ENCODE data around the gene KRTAP10-7. TPM values are rescaled to one million over a fixed set of nuclear protein-coding genes. Genes with fewer than 3 reads are reported as not detected.

KRTAP10-7 gene
- total and polyA plus RNA-seq, 9 of the 15 experiments (the other 6 are each of a cell fraction or from before 2014, with no cell fraction given) = not detected

DNA sequence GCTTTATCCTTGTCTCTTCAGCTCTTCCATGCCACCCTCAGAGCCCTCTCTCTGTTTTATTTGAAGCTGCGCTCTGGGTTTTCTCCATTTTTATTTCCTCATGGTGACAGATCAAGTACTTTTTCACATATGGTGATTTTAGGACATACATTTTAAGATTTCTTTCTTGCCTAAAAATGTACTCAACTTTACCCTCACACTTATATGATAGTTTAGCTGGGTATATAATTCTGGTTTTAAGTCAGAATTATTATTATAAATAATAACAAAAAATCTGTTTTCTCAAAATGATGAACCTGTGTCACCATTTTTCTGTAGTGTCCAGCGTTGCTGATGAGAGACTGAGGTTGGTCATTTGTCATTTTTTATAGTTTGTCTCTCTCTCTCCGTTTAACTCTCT is 19.2 kb upstream of the KRTAP10-7 start:
- POLR2A ChIA-PET = interaction anchor here (1.4 kb wide), 1 partner anchor 20 kb away, joined by 3 read pairs; no protein-coding TSS in a partner anchor
- ATAC-seq = no peak
- no peak for DNase-seq (ENCODE audit: extremely low read depth in 1 of 4, low spot score in 3 of 4)
- no peak overlapping the region for H3K9ac ChIP-seq (ENCODE audit: insufficient read depth in 1 of 2, low read depth in 2 of 2, low read length in 2 of 2)
- H3K27me3 ChIP-seq (ENCODE audit: control insufficient read depth in 2 of 2, insufficient read depth in 2 of 2, low read length in 2 of 2) = peaks cover 0 to 8% of the 10 kb centered on the region in 2 experiments; a peak in 1 of 5 replicates
- H3K27ac ChIP-seq (ENCODE audit: extremely low read depth, low read depth, low read length) = no peak overlapping the region
- no peak overlapping the region for H2AFZ ChIP-seq (ENCODE audit: low read depth, low read length)
- no peak overlapping the region for H3K4me2 ChIP-seq (ENCODE audit: insufficient read depth, low read length)
- H4K20me1 ChIP-seq (replicated peaks; ENCODE audit: control insufficient read depth, insufficient read depth, low read length) = no peaks in the 10 kb centered on the region
- no peak for FAIRE-seq
- in situ Hi-C loops (cut with MboI) = no loop called here
- H3K36me3 ChIP-seq (ENCODE audit: control insufficient read depth, insufficient read depth, low read length) = no peaks in the 10 kb centered on the region
- BruUV-seq (replicated peaks) = no TSS peak
- no peak overlapping the region for H3K4me3 ChIP-seq
- CTCF ChIA-PET (ENCODE audit: low intra/inter-chr PET ratio) = no interaction called here
- intact Hi-C loops (cut with micrococcal nuclease) = no loop called here
- TF ChIP-seq PCBP1 (IDR thresholded peaks at IDR 0.05; ENCODE audit: low read depth, low read length, poor library complexity, severe bottlenecking) = no peak
- peak; percentile 96 for TF ChIP-seq ZFP1 (CRISPR knock-in tag; IDR thresholded peaks at IDR 0.05)
- H3K9me1 ChIP-seq (ENCODE audit: control insufficient read depth, insufficient read depth, low read length) = no peaks in the 10 kb centered on the region
- H3K79me2 ChIP-seq (ENCODE audit: control insufficient read depth, insufficient read depth, low read length) = no peaks in the 10 kb centered on the region
- H3K4me1 ChIP-seq (replicated peaks in 1 of 2; ENCODE audit: control insufficient read depth in 2 of 2, insufficient read depth in 2 of 2, low read length in 2 of 2) = no peaks in the 10 kb centered on the region; a peak in 2 of 5 replicates
- peaks cover 3% of the 10 kb centered on the region for H3K9me3 ChIP-seq (replicated peaks; ENCODE audit: control insufficient read depth, insufficient read depth, low read depth, low read length)
- 0% methylated on average over 3 of the region's 3 CpGs for WGBS (ENCODE audit: insufficient coverage, low coverage, missing lambda C conversion rate)

DNA sequence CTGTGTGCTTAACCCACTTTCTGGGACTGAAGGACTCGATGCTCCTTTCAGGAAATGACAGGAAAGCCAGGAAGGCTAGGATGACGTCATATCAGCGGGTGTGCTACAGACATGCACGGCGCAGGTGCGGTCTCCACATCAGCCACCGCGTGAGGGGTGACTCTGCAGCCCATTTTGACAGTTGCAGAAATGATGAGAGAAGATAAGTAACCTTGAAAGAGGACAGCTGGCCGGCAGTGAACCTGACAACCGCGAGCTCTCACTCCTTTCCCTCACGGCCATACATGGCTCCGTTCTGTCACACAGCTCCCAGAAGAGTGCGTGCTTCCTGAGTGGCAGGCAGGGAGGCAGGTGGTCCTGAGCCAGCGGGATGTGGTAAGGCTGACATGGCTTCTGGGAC is 18.3 kb upstream of the KRTAP10-7 start:
- Histone ChIP-seq H3K9me3 (replicated peaks; ENCODE audit: control insufficient read depth, insufficient read depth, low read depth, low read length) (peaks cover 3% of the 10 kb centered on the region), H3K4me3 (no peak overlapping the region), H3K4me1 (replicated peaks in 1 of 2; ENCODE audit: control insufficient read depth in 2 of 2, insufficient read depth in 2 of 2, low read length in 2 of 2) (no peaks in the 10 kb centered on the region; a peak in 2 of 5 replicates), H3K79me2 (ENCODE audit: control insufficient read depth, insufficient read depth, low read length) (no peaks in the 10 kb centered on the region), H3K27ac (ENCODE audit: extremely low read depth, low read depth, low read length) (no peak overlapping the region), H3K36me3 (ENCODE audit: control insufficient read depth, insufficient read depth, low read length) (no peaks in the 10 kb centered on the region), H4K20me1 (replicated peaks; ENCODE audit: control insufficient read depth, insufficient read depth, low read length) (no peaks in the 10 kb centered on the region), H3K4me2 (ENCODE audit: insufficient read depth, low read length) (peak overlapping the region; percentile 51), H3K9me1 (ENCODE audit: control insufficient read depth, insufficient read depth, low read length) (no peaks in the 10 kb centered on the region), H3K9ac (ENCODE audit: insufficient read depth in 1 of 2, low read depth in 2 of 2, low read length in 2 of 2) (no peak overlapping the region), H3K27me3 (ENCODE audit: control insufficient read depth in 2 of 2, insufficient read depth in 2 of 2, low read length in 2 of 2) (peaks cover 0 to 6% of the 10 kb centered on the region in 2 experiments; a peak in 1 of 5 replicates), H2AFZ (ENCODE audit: low read depth, low read length) (no peak overlapping the region)
- FAIRE-seq = peak; percentile 26
- peak in 2 of 4 experiments; percentile 26 to 28 for DNase-seq (ENCODE audit: extremely low read depth in 1 of 4, low spot score in 3 of 4)
- intact Hi-C loops (cut with micrococcal nuclease) = no loop called here
- under 1% methylated on average over 15 of the region's 15 CpGs for WGBS (ENCODE audit: insufficient coverage, low coverage, missing lambda C conversion rate)
- BruUV-seq (replicated peaks) = no TSS peak
- POLR2A ChIA-PET = interaction anchor here (1.0 to 1.6 kb wide), 2 partner anchors 12 to 15 kb away, joined by 3 to 5 read pairs; no protein-coding TSS in a partner anchor
- CTCF ChIA-PET (ENCODE audit: low intra/inter-chr PET ratio) = no interaction called here
- in situ Hi-C loops (cut with MboI) = no loop called here
- ATAC-seq = no peak
- TF ChIP-seq RCOR1 (IDR thresholded peaks at IDR 0.05; ENCODE audit: borderline replicate concordance in 1 of 2, low read depth in 2 of 2, low read length in 2 of 2) (0 out of 4 replicates have a peak, but pooled peaks of 1 of the 2 experiments have one; percentile 22), HNRNPK (IDR thresholded peaks at IDR 0.05; ENCODE audit: low read depth, low read length, poor library complexity, severe bottlenecking) (no peak), NFYB (IDR thresholded peaks at IDR 0.05; ENCODE audit: extremely low read depth, insufficient read length) (no peak), CREB1 (IDR thresholded peaks at IDR 0.05) (no peak), CREB1 (CRISPR knock-in tag; IDR thresholded peaks at IDR 0.05) (peak; percentile 71), MEF2A (IDR thresholded peaks at IDR 0.05; ENCODE audit: control insufficient read depth, low read depth, low read length) (no peak), LARP7 (IDR thresholded peaks at IDR 0.05) (no peak), KDM4B (IDR thresholded peaks at IDR 0.05; ENCODE audit: borderline replicate concordance in 2 of 2, low read depth in 1 of 2) (no peak), CHD4 (IDR thresholded peaks at IDR 0.05; ENCODE audit: insufficient read depth, insufficient replicate concordance, low read depth, low read length, poor library complexity, severe bottlenecking) (no peak), DMBX1 (CRISPR knock-in tag; IDR thresholded peaks at IDR 0.05; ENCODE audit: borderline replicate concordance) (peak; percentile 70; the same call in 1 of the 2 replicates)
- TF ChIP-seq, protein P1, sequence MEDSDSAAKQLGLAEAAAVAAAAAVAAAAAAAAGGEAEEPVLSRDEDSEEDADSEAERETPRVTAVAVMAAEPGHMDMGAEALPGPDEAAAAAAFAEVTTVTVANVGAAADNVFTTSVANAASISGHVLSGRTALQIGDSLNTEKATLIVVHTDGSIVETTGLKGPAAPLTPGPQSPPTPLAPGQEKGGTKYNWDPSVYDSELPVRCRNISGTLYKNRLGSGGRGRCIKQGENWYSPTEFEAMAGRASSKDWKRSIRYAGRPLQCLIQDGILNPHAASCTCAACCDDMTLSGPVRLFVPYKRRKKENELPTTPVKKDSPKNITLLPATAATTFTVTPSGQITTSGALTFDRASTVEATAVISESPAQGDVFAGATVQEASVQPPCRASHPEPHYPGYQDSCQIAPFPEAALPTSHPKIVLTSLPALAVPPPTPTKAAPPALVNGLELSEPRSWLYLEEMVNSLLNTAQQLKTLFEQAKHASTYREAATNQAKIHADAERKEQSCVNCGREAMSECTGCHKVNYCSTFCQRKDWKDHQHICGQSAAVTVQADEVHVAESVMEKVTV (CRISPR knock-in tag; IDR thresholded peaks at IDR 0.05) = no peak
